Left lobe of liver (tissue), 2 donors: ENCODE results near the gene MOGAT2. TPM values are rescaled to one million over a fixed set of nuclear protein-coding genes. Genes with fewer than 3 reads are reported as not detected.
A peak's percentile ranks its signal among the peaks of the same experiment; 100 is the strongest.
"Not testable (repeated sequence)": the region's sequence is repeated elsewhere in the genome, so short reads cannot be mapped to it uniquely, and the experiment has no call there.

Experiments
- ATAC-seq: fragments of 200-7000 bp; cut with Tn5 transposase; one replicate; pipeline ENCODE4 v1.9.1; 2020; ENCODE audit warnings: mild to moderate bottlenecking, moderate library complexity
- DNase-seq: peaks from one replicate; pipeline ENCODE4 v3.0.0-alpha.2; 2020; ENCODE audit warnings: low spot score
- total RNA-seq: library from RNA; stranded (reverse); gene quantifications from one replicate; pipeline ENCODE4 v1.2.1, GENCODE V29; 2021
- donor health status: DM: no; HTN: no; CAD: no; lungs with moderate emphysema.
- donor health status: DM: no; HTN: yes; CAD: no.

MOGAT2 gene
- total RNA-seq, 1 donor from 2014 or later, result 172 TPM

GRCh38 chr11:75748729-75749273 lies 31.2 kb downstream of the MOGAT2 start:
- DNase-seq, ATAC-seq: not testable (repeated sequence)

DNA sequence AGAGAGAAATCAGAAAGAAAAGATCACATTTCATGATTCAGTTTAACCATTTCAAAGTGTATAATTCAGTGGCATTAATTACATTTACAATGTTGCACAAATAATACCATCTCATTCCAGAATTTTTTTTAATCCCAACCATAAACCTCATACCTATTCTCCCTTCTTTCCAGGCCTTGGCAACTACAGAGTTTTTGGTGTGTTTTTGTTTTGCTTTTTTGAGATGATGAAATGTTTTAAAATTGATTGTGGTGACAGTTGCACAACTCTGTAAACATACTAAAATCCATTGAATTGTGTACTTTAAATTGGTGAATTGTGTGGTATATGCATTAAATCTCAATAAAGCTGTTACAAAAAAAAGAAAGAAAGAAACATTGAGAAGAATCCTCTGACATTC lies 37.3 kb downstream of the MOGAT2 start:
- ATAC-seq, result peak; percentile 49

DNA sequence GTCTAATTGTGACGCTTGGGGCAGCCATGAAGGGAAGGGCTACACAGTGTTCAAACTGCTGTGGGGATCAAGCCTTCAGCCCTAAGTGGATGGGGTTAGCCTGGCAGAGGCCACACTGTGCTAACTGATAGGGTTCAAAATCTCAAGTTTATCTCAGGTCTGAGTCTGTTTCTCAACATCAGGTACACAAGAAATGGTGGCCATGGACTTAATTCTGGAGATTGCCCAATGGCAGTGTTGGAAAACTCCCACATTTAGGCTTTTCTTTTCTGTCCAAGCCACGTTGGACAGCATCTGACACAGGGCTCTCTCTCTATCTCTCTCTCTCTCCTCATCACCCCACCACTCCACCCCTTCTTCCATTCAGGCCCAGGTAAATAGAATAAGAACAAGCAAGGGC lies 40.0 kb downstream of the MOGAT2 start:
- DNase-seq (peak; percentile 74), ATAC-seq (peak; percentile 81)

More for the DNA sequence above, 37.3 kb downstream of the MOGAT2 start:
- not testable (repeated sequence) for DNase-seq

GRCh38 chr11:75759832-75760231 lies 42.2 kb downstream of the MOGAT2 start:
- DNase-seq (no peak), ATAC-seq (no peak)

DNA sequence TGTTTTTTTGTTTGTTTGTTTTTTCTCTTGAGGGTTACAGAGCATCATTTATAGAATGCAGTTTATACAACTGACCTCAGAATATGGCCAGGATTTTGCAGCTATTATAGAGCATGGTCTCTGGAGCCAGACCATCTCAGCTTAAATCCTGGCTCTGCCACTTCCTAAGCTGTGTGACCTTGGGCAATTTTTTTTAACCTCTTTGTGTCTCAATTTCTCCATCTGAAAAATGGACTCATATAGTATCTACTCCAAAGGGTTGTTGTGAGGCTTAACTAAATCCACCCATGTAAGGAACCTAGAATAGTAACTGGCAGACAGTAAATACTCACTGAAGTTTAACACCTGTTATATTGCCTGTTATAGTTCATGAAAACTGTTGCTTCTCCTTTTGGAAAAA lies 42.6 kb downstream of the MOGAT2 start:
- ATAC-seq, result no peak
- no peak for DNase-seq

DNA sequence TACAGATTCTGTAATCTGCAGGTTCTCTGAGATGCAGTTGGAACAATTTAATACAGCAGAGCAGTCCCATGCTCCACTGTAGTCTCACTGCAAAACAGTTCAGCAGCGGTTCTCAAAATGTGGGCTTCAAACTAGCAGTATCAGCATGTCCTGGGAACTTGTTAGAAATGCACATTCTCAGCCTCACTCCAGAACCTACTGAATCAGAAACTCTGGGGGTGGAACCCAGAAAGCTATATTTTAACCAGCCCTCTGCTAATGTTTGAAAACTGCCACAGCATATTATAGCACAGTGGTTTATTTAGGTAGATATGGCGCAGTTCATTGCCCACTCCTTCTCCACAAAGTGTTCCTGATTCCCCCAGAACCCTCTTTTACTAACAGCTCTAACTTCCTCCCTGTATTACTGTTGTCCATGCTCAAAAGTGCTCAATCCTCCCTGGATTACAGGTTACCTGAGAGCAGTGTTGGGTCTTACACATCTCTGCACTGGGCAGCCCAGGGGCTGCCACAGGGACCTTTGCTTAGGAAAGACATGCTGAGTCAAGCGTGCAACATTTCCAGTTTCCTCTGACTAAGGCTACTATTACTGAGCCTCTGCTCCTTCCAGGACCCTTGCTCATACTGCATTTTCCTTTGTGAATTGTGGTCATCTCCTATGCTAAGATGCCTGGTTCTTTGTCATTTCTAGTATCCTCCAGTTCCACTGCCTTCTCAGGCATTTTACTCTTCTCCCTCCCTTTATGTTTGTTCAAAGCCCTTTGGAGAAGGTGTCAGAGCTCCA lies 43.3 kb downstream of the MOGAT2 start:
- ATAC-seq (peak; percentile 9), DNase-seq (peak; percentile 37)

- ATAC-seq (no peak), DNase-seq (peak; percentile 41)
Observed at GRCh38 chr11:75762158-75762557, 44.5 kb downstream of the MOGAT2 start.

DNA sequence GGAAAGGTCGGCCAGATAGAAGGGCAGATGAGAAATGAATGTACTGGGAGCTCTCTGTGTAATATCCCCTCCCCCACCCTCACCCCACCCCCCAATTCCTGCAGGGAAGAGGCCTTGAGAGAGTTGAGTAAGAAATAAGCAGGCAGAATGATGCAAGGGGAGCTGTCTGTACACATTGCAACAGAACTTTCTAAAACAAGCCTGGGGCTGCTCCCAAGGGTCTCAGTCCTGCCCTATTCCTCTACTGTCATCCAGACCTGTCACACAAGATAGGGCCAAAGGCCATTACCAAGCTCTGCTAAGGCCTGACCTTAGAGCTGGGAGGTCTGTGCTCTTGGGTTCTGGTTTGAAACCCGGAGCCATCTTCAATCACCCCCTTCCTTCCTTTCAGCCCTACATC lies 45.2 kb downstream of the MOGAT2 start:
- DNase-seq, result peak; percentile 79

GRCh38 chr11:75763846-75764245 lies 46.2 kb downstream of the MOGAT2 start:
- ATAC-seq (peak; percentile 5), DNase-seq (peak; percentile 59)

More for the DNA sequence above, 45.2 kb downstream of the MOGAT2 start:
- peak; percentile 75 for ATAC-seq

GRCh38 chr11:75765116-75765515 lies 47.5 kb downstream of the MOGAT2 start:
- no peak for DNase-seq
- ATAC-seq, result no peak

GRCh38 chr11:75766443-75767227 lies 49.0 kb downstream of the MOGAT2 start:
- DNase-seq (no peak), ATAC-seq (no peak)

DNA sequence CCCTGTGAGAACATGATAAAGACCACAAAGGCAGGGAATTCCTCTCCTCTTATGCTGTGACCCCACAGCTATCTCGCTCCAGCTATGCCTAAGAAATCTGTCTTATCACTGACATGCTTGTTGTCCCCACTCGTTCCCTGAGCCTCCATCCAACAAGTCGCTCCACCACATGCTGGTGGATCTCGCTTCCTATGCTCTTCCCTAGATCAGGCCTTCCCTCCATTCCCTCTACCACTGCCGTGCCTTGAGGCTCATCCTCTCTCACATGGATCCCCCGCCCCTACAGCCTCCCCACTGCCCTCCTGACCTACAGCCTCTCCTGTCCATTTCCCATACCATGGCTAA lies 49.6 kb downstream of the MOGAT2 start:
- ATAC-seq (no peak), DNase-seq (no peak)

GRCh38 chr11:75767793-75768111 lies 50.1 kb downstream of the MOGAT2 start:
- ATAC-seq (no peak), DNase-seq (no peak)

DNA sequence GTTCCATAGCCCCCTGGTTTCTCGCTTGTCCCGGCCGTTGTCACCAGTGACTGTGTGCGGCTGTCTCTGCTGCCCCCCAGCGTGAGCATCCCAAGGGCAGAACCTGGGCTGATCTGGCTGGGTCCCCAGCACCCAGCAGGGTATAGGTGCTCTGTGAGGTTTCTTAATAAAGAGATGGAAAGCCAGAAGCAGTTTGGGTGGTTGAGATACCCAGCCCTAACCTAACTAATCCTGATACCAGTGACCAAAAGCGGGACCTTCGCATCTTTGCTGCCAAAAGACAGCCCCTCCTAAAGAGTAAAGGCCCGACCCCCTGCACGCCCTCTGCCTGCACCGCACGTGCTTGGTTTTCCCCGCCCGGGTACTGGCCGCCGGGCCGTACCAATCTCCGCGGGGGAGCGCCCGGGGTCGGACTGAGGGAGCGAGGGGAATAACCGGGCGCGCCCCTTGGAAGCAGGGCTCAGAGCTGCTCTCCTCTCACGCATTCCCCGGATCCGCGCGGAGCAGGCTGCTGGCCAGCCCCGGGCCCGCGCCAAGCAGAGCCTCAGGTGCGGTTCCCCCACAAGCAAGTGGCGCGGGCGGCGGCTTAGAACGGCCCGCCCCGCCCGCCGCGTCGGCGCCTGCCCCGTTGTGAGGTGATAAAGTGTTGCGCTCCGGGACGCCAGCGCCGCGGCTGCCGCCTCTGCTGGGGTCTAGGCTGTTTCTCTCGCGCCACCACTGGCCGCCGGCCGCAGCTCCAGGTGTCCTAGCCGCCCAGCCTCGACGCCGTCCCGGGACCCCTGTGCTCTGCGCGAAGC lies 50.7 kb downstream of the MOGAT2 start, which contains the start of gene DGAT2:
DGAT2 (plus strand) TSS at position 667 of the 797 bp plus-strand sequence. CDS start 214 bp downstream, outside the sequence.
- peak; percentile 85 for ATAC-seq
- peak; percentile 88 for DNase-seq

DNA sequence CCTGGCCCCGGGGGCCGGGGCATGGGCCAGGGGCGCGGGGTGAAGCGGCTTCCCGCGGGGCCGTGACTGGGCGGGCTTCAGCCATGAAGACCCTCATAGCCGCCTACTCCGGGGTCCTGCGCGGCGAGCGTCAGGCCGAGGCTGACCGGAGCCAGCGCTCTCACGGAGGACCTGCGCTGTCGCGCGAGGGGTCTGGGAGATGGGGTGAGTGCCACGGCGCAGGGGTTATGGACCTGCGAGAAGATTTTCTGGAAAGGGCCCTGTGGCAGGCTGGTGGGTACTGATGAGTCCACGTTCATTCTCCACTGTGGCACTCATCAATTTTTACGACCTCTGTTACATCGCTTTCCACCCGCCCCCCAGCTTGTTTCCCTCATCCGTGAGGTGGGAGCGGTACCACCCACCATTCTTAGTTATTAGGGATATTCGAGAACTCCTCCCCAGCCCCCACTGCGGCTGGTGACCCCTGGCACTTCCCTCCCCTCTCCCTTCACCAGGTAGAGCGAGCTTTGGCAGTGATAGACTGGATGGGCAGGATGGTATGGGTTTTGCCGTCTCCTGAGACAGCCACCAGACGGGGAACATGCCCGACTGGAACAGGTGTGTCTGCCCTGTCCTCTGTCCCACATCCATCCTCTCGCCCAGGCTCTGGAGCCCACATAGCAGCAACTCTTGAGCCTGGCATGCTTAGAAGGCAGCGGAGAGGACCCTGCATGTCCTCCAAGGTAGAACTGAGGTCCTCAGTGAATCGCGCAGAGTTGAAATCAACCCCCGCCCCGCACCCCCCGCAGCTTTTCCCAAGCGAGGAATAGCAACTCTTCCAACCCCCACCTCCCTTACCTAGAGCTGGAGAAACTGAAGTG lies 51.5 kb downstream of the MOGAT2 start:
- ATAC-seq, result peak; percentile 25

DNA sequence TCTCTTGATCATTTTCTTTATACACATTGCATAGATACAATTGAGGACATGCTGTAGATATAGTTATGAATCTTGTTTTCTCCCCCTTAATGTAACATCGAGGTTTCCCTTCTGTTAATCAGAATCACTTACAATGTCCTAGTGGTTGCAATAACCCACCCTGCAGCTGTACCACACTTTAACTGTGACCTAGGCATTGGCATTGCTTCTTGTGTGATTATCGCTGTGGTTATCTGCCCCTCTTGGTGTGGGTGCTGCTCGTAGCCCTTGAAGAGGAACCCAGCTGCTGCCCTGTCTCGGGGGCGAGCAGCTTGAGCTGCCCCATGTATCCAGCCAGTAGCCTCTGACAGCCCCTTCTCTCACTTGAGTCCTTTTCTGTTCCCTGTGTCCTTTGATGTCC lies 52.5 kb downstream of the MOGAT2 start:
- DNase-seq, result no peak
- no peak for ATAC-seq

More for the DNA sequence above, 51.5 kb downstream of the MOGAT2 start:
- DNase-seq, result no peak

- ATAC-seq (peak; percentile 8), DNase-seq (peak; percentile 43)
Observed at GRCh38 chr11:75771646-75772410, 54.2 kb downstream of the MOGAT2 start.

DNA sequence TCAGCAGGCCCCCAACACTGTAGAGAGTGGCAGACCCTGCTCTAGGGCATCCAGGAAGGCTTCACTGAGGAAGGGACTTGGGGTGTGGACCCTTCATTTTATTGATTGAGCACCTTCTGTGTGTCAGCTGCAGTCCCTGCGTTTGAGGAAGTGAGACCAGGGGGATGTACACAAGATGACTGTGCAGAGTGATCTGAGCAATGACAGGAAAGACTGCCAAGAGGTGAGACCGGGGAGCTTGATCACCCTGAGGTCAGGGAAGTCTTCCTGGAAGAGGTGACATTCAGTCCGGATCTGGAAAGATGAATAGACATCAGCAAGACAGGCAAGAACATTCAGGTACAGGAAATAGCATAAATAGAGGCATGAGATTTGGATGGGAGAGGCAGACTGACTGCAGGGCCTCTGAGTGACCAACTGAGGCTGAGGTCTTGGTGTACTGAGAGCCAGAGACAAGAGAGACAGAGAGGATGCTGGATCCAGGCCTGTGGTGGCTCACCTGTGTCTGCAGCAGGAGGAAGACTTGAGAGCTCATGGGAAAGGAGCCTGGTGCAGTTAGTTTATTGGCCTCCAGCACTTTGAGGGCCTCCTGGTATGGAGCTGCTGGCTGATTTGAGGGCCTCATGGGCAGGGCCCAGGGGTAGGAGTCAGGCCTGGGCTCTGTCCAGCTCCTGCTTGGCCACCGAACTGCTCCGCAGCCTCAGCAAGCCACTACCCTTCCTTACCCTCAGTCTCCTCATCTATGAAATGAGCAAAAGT lies 56.1 kb downstream of the MOGAT2 start:
- DNase-seq, result no peak
- no peak for ATAC-seq
